K562 (cell line): Measurements from ENCODE around the gene EPB41L1. TPM values are rescaled to one million over a fixed set of nuclear protein-coding genes. Genes with fewer than 3 reads are reported as not detected.

Experiments
- ATAC-seq: fragments of 200-7000 bp; cut with Tn5 transposase; 3 replicates; pipeline ENCODE4 v1.9.1; 2020; ENCODE audit warnings: moderate library complexity
- BruUV-seq: library from RNA; stranded (reverse); fragments of 400-500 nt; replicated peaks from 2 replicates; lab custom pipeline; 2021; lab: Mats Ljungman, UMichigan
- CTCF ChIA-PET: fragments of 300-600 bp; formaldehyde crosslinking; extraction: SDS; loops from one replicate; lab custom pipeline; 2021; ENCODE audit warnings: low intra/inter-chr PET ratio; lab: Yijun Ruan, JAX
- POLR2A ChIA-PET: fragments of 300-600, 350-650 bp; sonication (Branson Sonifier 250); formaldehyde crosslinking; extraction: SDS; loops from one replicate; lab custom pipeline; 2021; ENCODE audit warnings: antibody characterized with exemption, inconsistent platforms; lab: Yijun Ruan, JAX
- DNase-seq, 4 experiments: peaks; one replicate each; pipeline versions ENCODE4 v3.0.0 to v3.0.0-alpha.2; 2011 to 2018; ENCODE audit warnings: low spot score in 3 of 4, mixed read lengths in 3 of 4; ENCODE audit errors: extremely low read depth in 1 of 4
- FAIRE-seq: peaks from 2 replicates; lab custom pipeline; 2011; peaks lifted over from hg19 to GRCh38; lab: Jason Lieb, UNC
- H2AFZ ChIP-seq: 2 replicates; pipeline ENCODE4 v1.6.0; 2011; ENCODE audit warnings: low read depth, low read length, control low read depth, inconsistent platforms
- H3K27ac ChIP-seq: fragments of 200-600 bp; 3 replicates; pipeline ENCODE4 v1.8.0; 2011; ENCODE audit warnings: low read depth, mild to moderate bottlenecking, control low read depth, inconsistent platforms, low read length, moderate library complexity, mixed read lengths; ENCODE audit errors: extremely low read depth
- H3K27me3 ChIP-seq, 2 experiments: fragments of 300-600 bp in 1 of 2; 2 replicates in 1 of 2; 3 replicates in 1 of 2; pipeline versions ENCODE4 v1.6.0 to v1.8.0; 2011; ENCODE audit warnings: inconsistent platforms in 2 of 2, low read length in 2 of 2, mild to moderate bottlenecking in 1 of 2, mixed read lengths in 1 of 2, moderate library complexity in 1 of 2; ENCODE audit not compliant: control insufficient read depth in 2 of 2, insufficient read depth in 2 of 2
- H3K36me3 ChIP-seq: fragments of 300-600 bp; 3 replicates; pipeline ENCODE4 v1.8.0; 2011; ENCODE audit warnings: mild to moderate bottlenecking, low read length, inconsistent platforms; ENCODE audit not compliant: control insufficient read depth, insufficient read depth
- H3K4me1 ChIP-seq, 2 experiments: fragments of 200-600 bp in 1 of 2; replicated peaks in 1 of 2; 2 replicates in 1 of 2; 3 replicates in 1 of 2; pipeline versions ENCODE4 v1.5.1 to v1.8.0; 2011; ENCODE audit warnings: inconsistent platforms in 2 of 2, low read length in 2 of 2, mild to moderate bottlenecking in 1 of 2, mixed read lengths in 1 of 2, moderate library complexity in 1 of 2; ENCODE audit not compliant: control insufficient read depth in 2 of 2, insufficient read depth in 2 of 2
- H3K4me2 ChIP-seq: 2 replicates; pipeline ENCODE4 v1.6.1; 2011; ENCODE audit warnings: low read length, control low read depth, inconsistent platforms, mixed read lengths; ENCODE audit not compliant: insufficient read depth
- H3K4me3 ChIP-seq: fragments of 200-600 bp; sonication (generic), shearing (Covaris generic); 2 replicates; pipeline ENCODE4 v1.5.1; 2016; ENCODE audit warnings: control low read depth, inconsistent platforms
- H3K79me2 ChIP-seq: fragments of 200-600 bp; 3 replicates; pipeline ENCODE4 v1.8.0; 2011; ENCODE audit warnings: low read length, inconsistent platforms; ENCODE audit not compliant: control insufficient read depth, insufficient read depth
- H3K9ac ChIP-seq, 2 experiments: 2 replicates each; pipeline versions ENCODE4 v1.6.0 to v1.6.1; 2011; ENCODE audit warnings: low read depth in 2 of 2, low read length in 2 of 2, control low read depth in 1 of 2, inconsistent platforms in 1 of 2, mild to moderate bottlenecking in 1 of 2, mixed read lengths in 1 of 2; ENCODE audit not compliant: insufficient read depth in 1 of 2
- H3K9me1 ChIP-seq: one replicate; pipeline ENCODE4 v1.6.0; 2011; ENCODE audit warnings: inconsistent platforms, mild to moderate bottlenecking, low read length, moderate library complexity; ENCODE audit not compliant: control insufficient read depth, insufficient read depth
- H3K9me3 ChIP-seq: replicated peaks from 2 replicates; pipeline ENCODE4 v1.5.1; 2011; ENCODE audit warnings: low read depth, low read length, inconsistent platforms; ENCODE audit not compliant: control insufficient read depth, insufficient read depth
- H4K20me1 ChIP-seq: replicated peaks from 2 replicates; pipeline ENCODE4 v1.6.1; 2011; ENCODE audit warnings: low read length, inconsistent platforms, mixed read lengths; ENCODE audit not compliant: control insufficient read depth, insufficient read depth
- EP400 ChIP-seq: fragments of 450-650 bp; IDR thresholded peaks from 2 replicates; pipeline ENCODE4 v1.6.1; 2017; ENCODE audit warnings: antibody characterized with exemption, mild to moderate bottlenecking, moderate library complexity
- HEY1 ChIP-seq: fragments of 250-450 bp; sonication (Bioruptor Pico); IDR thresholded peaks from 2 replicates; pipeline ENCODE4 v1.5.0; 2020; ENCODE audit warnings: mild to moderate bottlenecking, moderate library complexity, borderline replicate concordance
- NR2C1 ChIP-seq, 2 experiments: fragments of 450-650 bp; IDR thresholded peaks; 2 replicates each; pipeline ENCODE4 v1.6.1; 2017; ENCODE audit warnings: mild to moderate bottlenecking in 2 of 2, antibody characterized with exemption in 1 of 2, inconsistent platforms in 1 of 2, missing compliant biosample characterization in 1 of 2, missing genetic modification characterization in 1 of 2
- PREB ChIP-seq: sonication (generic); formaldehyde crosslinking; IDR thresholded peaks from 2 replicates; pipeline ENCODE4 v1.8.1; 2023; ENCODE audit warnings: mild to moderate bottlenecking, missing genetic modification reagents
- TCF3 ChIP-seq: sonication (generic); formaldehyde crosslinking; IDR thresholded peaks from 2 replicates; pipeline ENCODE4 v1.4.0; 2020; ENCODE audit warnings: mild to moderate bottlenecking, missing genetic modification reagents
- ZBTB11 ChIP-seq, 3 experiments: fragments of 200-800 bp in 1 of 3; fragments of 250-450 bp in 1 of 3; fragments of 450-650 bp in 1 of 3; sonication (Bioruptor Pico) in 1 of 3; sonication (Bioruptor generic) in 1 of 3; formaldehyde crosslinking in 1 of 3; IDR thresholded peaks; 2 replicates each; pipeline versions ENCODE4 v1.6.1 to v1.8.0; 2016 to 2022; ENCODE audit warnings: mild to moderate bottlenecking in 2 of 3, missing genetic modification characterization in 2 of 3, missing compliant biosample characterization in 1 of 3, moderate library complexity in 1 of 3
- ZFP36 ChIP-seq: fragments of 150-350 bp; IDR thresholded peaks from 2 replicates; pipeline ENCODE4 v1.6.1; 2018; ENCODE audit warnings: low read length, low read depth; ENCODE audit not compliant: partially characterized antibody
- WGBS: fragments of 100-300 bp; shearing (Covaris generic); methylation state at CpG from one replicate; pipeline ENCODE4 v1.1.6; 2016; ENCODE audit warnings: low coverage, mixed read lengths; ENCODE audit not compliant: insufficient coverage; ENCODE audit errors: missing lambda C conversion rate; 5-methylcytosine and 5-hydroxymethylcytosine counted together
- in situ Hi-C: fragments of 300-500 bp; cut with MboI; formaldehyde crosslinking; loops from 4 replicates; pipeline ENCODE4 v1.15.0; 2018; ENCODE audit warnings: inconsistent platforms, mixed read lengths
- intact Hi-C: fragments of 100-400 bp; cut with micrococcal nuclease; formaldehyde crosslinking; loops from 2 replicates; pipeline ENCODE4 v1.14.2; 2022
- polyA plus RNA-seq, 8 experiments: library from polyadenylated mRNA; depleted of rRNA in 4 of 8; stranded (reverse) in 5 of 8; unstranded in 3 of 8; fragments of >200 nt; fragmentation: Nextera tagmentation in 2 of 8; fragmentation: Illumina TruSeq in 1 of 8; extraction: Ambion mirVana in 2 of 8; extraction: Trizol in 1 of 8; gene quantifications; 2 replicates each; pipeline versions ENCODE4 v1.2.1 to v1.2.3, GENCODE V29; 2011 to 2014; ENCODE audit warnings: inconsistent platforms in 1 of 8, missing spikeins in 1 of 8
- total RNA-seq, 7 experiments: library from RNA; depleted of rRNA in 6 of 7; stranded (reverse); fragments of >200 nt in 6 of 7; fragmentation: Illumina TruSeq in 2 of 7; extraction: Trizol in 2 of 7; gene quantifications; 2 replicates each; pipeline versions ENCODE4 v1.2.1 to v1.2.3, GENCODE V29; 2011 to 2021; ENCODE audit warnings: low replicate concordance in 1 of 7

EPB41L1 gene
- total and polyA plus RNA-seq, 9 of the 15 experiments (the other 6 are each of a cell fraction or from before 2014, with no cell fraction given): 0.11 to 4.3 (median 1.3) TPM

GRCh38 chr20:36275441-36276189 is 121.1 kb downstream of the EPB41L1 start:
- Histone ChIP-seq H3K9ac (no peak overlapping the region), H3K79me2 (no peaks in the 10 kb centered on the region), H3K4me3 (no peak overlapping the region), H3K4me1 (peaks cover 0 to 3% of the 10 kb centered on the region in 2 experiments; a peak in 1 of 5 replicates), H3K9me3 (no peaks in the 10 kb centered on the region), H3K36me3 (no peaks in the 10 kb centered on the region), H3K27ac (no peak overlapping the region), H2AFZ (no peak overlapping the region), H3K9me1 (no peaks in the 10 kb centered on the region), H4K20me1 (0 out of 2 replicates have a peak, but pooled peaks cover 10% of the 10 kb centered on the region), H3K4me2 (no peak overlapping the region), H3K27me3 (peaks cover 25 to 71% of the 10 kb centered on the region in 2 experiments)
- in situ Hi-C loops: no loop called here
- POLR2A ChIA-PET: interaction anchor here (1.3 kb wide), 1 partner anchor 10 kb away, joined by 4 read pairs; no protein-coding TSS in a partner anchor
- CTCF ChIA-PET: no interaction called here
- intact Hi-C loops: no loop called here
- TF ChIP-seq TCF3 (CRISPR knock-in tag): no peak
- no peak for TF ChIP-seq ZBTB11 (CRISPR knock-in tag; IDR thresholded peaks at IDR 0.05)
- TF ChIP-seq EP400: no peak
- TF ChIP-seq HEY1 (CRISPR knock-in tag): no peak
- no peak for TF ChIP-seq NR2C1 (IDR thresholded peaks at IDR 0.05)
- TF ChIP-seq NR2C1 (tag; IDR thresholded peaks at IDR 0.05): no peak
- TF ChIP-seq PREB: no peak
- TF ChIP-seq ZFP36: peak; percentile 35
- 0% methylated on average over 12 of the region's 12 CpGs for WGBS
- ATAC-seq (no peak), FAIRE-seq (no peak), DNase-seq (no peak)
- BruUV-seq: no TSS peak
